ENCODE measurements around the gene ASIP. TPM values are rescaled to one million over a fixed set of nuclear protein-coding genes. Genes with fewer than 3 reads are reported as not detected.
A peak's percentile ranks its signal among the peaks of the same experiment; 100 is the strongest.

Gene ASIP
- total and polyA plus RNA-seq, 2 of the 13 experiments (the other 11 are each of a cell fraction or from before 2014, with no cell fraction given) = not detected

GRCh38 chr20:34305333-34306230 lies 64.4 kb downstream of the ASIP start (continued):
- TF ChIP-seq PHF8 (CRISPR knock-in tag; IDR thresholded peaks at IDR 0.05) (no peak), ARID5B (CRISPR knock-in tag; IDR thresholded peaks at IDR 0.05) (peak; percentile 6; the same call in 1 of the 2 replicates), ZMAT3 (CRISPR knock-in tag; conservative IDR thresholded peaks at IDR 0.05) (0 out of 2 replicates have a peak, but pooled peaks have one; percentile 37), ZKSCAN1 (IDR thresholded peaks at IDR 0.05; ENCODE audit: low read length) (no peak), ZSCAN20 (CRISPR knock-in tag; IDR thresholded peaks at IDR 0.05; ENCODE audit: borderline replicate concordance) (no peak; the same call in 1 of the 2 replicates), NRL (CRISPR knock-in tag; IDR thresholded peaks at IDR 0.05; ENCODE audit: borderline replicate concordance) (no peak), HNF4G (IDR thresholded peaks at IDR 0.05; ENCODE audit: borderline replicate concordance, low read depth, low read length) (no peak), HNF4G (CRISPR knock-in tag; IDR thresholded peaks at IDR 0.05; ENCODE audit: borderline replicate concordance, low read depth) (no peak), JUND (CRISPR knock-in tag; IDR thresholded peaks at IDR 0.05) (no peak), CSRNP1 (CRISPR knock-in tag; IDR thresholded peaks at IDR 0.05) (no peak), TBX2 (CRISPR knock-in tag; IDR thresholded peaks at IDR 0.05; ENCODE audit: borderline replicate concordance) (peak; percentile 40; the same call in 1 of the 2 replicates), NFKBIZ (CRISPR knock-in tag; IDR thresholded peaks at IDR 0.05) (no peak), FOXC1 (CRISPR knock-in tag; IDR thresholded peaks at IDR 0.05; ENCODE audit: borderline replicate concordance) (peak; percentile 77), MAZ (IDR thresholded peaks at IDR 0.05; ENCODE audit: borderline replicate concordance, low read depth, low read length) (no peak), MAZ (CRISPR knock-in tag; IDR thresholded peaks at IDR 0.05; ENCODE audit: low read depth) (0 out of 2 replicates have a peak, but pooled peaks have one; percentile 31), ZNF362 (CRISPR knock-in tag; IDR thresholded peaks at IDR 0.05; ENCODE audit: borderline replicate concordance) (peak; percentile 89), KMT2A (CRISPR knock-in tag; IDR thresholded peaks at IDR 0.05) (no peak), CTCF (CRISPR knock-in tag; IDR thresholded peaks at IDR 0.05) (no peak), SOX6 (IDR thresholded peaks at IDR 0.05) (no peak), SOX6 (CRISPR knock-in tag; IDR thresholded peaks at IDR 0.05) (peak; percentile 50; the same call in 1 of the 2 replicates), ZNF749 (CRISPR knock-in tag; IDR thresholded peaks at IDR 0.05; ENCODE audit: borderline replicate concordance) (no peak)

All from HepG2 (cell line).